SK-N-MC (cell line): ENCODE data around the gene CD300LB.
A peak's percentile ranks its signal among the peaks of the same experiment; 100 is the strongest.
"Not testable (repeated sequence)": the region's sequence is repeated elsewhere in the genome, so short reads cannot be mapped to it uniquely, and the experiment has no call there.

ENCODE experiments used
- DNase-seq: peaks from one replicate; pipeline ENCODE4 v3.0.0-alpha.2; 2011; ENCODE audit warnings: low read depth, low spot score
- H3K27ac ChIP-seq: fragments of 200-600 bp; sonication (generic); 2 replicates; pipeline ENCODE4 v1.5.1; 2016; ENCODE audit warnings: mixed run types
- H3K36me3 ChIP-seq: fragments of 200-600 bp; sonication (generic); 2 replicates; pipeline ENCODE4 v1.6.1; 2017; ENCODE audit warnings: antibody characterized with exemption, low read length, mixed read lengths; ENCODE audit not compliant: insufficient read depth
- H3K4me3 ChIP-seq: fragments of 200-600 bp; sonication (generic); 2 replicates; pipeline ENCODE4 v1.5.1; 2016
- H3K9ac ChIP-seq: fragments of 200-600 bp; sonication (generic); 2 replicates; pipeline ENCODE4 v1.8.0; 2017; ENCODE audit warnings: mixed run types, mixed read lengths; ENCODE audit not compliant: insufficient read length
- H3K9me3 ChIP-seq: fragments of 200-600 bp; sonication (generic); 2 replicates; pipeline ENCODE4 v1.6.1; 2017; ENCODE audit warnings: low read depth, mild to moderate bottlenecking, antibody characterized with exemption, low read length, moderate library complexity, mixed read lengths
- EZH2 ChIP-seq: fragments of 200-600 bp; sonication (generic); IDR thresholded peaks from one replicate; pipeline ENCODE4 v1.6.1; 2017; ENCODE audit warnings: antibody characterized with exemption
- FOXP2 ChIP-seq: optimal IDR thresholded peaks from 2 replicates; pipeline ENCODE3; 2011; ENCODE audit warnings: mild to moderate bottlenecking, moderate library complexity; ENCODE audit not compliant: insufficient read depth; ENCODE audit errors: extremely low read length, control extremely low read depth
- POLR2AphosphoS5 ChIP-seq: IDR thresholded peaks from 2 replicates; pipeline ENCODE4 v1.6.1; 2012; ENCODE audit warnings: mild to moderate bottlenecking, low read depth, low read length, borderline replicate concordance

Gene CD300LB

DNA sequence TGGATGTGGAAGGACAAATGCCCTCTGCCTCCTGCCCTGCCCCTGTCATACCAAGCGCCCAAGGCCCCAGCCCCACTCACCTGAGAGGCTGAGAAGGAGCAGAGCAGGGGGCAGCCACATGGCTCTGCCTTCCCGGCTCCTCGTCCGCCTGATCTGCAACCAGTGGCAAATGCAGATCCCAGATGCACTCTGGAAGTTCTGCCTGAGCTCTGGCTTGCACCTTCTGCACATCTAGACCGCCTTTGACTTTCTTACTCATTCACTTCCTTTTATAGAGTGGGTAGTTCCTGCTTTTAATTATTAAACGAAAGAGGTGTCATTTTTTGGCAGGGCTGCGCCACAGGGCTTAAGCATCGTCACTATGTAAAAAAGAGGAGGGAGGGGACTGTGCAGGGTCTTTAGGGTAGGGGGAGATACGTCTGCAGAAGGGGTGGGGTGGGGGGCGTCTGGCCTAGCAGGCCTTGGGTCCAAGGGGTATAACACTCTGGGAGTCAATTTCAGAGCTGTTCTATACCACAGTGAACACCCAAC is at the start of gene CD300LB:
Gene CD300LB, minus strand, starts transcription at position 245 of the 531 bp plus-strand sequence. Its CDS starts 125 bp downstream, at position 120.
- Histone ChIP-seq H3K36me3 (no peaks in the 10 kb centered on the region), H3K9ac (no peak within 1 kb of the TSS), H3K27ac (no peak within 1 kb of the TSS), H3K9me3 (no peaks in the 10 kb centered on the region), H3K4me3 (no peak within 1 kb of the TSS)
- TF ChIP-seq FOXP2 (no peak), POLR2AphosphoS5 (no peak), EZH2 (no peak)
- DNase-seq = no peak

DNA sequence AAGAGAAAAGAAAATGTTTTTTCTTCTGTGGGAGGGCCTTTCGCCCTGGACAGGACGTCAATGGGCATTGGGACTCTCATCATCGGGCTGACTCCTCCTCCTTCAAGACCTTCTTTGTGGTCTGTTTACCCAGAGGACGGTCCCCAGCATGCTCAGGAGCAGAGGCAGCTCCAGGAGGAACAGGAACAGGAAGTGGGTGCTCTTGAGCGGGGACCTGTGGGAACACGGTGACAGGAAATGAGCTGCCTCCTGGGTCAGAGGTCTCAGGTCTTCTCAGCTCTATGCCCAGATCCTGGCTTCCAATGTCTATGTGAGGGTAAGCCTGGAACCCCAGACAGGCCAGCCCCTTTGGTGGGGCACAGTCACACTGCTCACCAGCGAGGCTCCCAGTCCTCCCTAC is 48.6 kb upstream of the CD300LB start:
- Histone ChIP-seq H3K4me3 (no peak overlapping the region), H3K9me3 (no peaks in the 10 kb centered on the region), H3K27ac (no peak overlapping the region), H3K36me3 (no peaks in the 10 kb centered on the region), H3K9ac (no peak overlapping the region)
- TF ChIP-seq POLR2AphosphoS5 (no peak), EZH2 (no peak), FOXP2 (no peak)
- no peak for DNase-seq

GRCh38 chr17:74578979-74579378 is 47.7 kb upstream of the CD300LB start:
- Histone ChIP-seq H3K27ac (no peak overlapping the region), H3K9ac (no peak overlapping the region), H3K36me3 (no peaks in the 10 kb centered on the region), H3K9me3 (no peaks in the 10 kb centered on the region), H3K4me3 (no peak overlapping the region)
- TF ChIP-seq POLR2AphosphoS5 (no peak), EZH2 (no peak), FOXP2 (no peak)
- no peak for DNase-seq

- DNase-seq = no peak
- Histone ChIP-seq H3K27ac (no peak overlapping the region), H3K36me3 (no peaks in the 10 kb centered on the region), H3K9me3 (no peaks in the 10 kb centered on the region), H3K4me3 (no peak overlapping the region), H3K9ac (no peak overlapping the region)
- no peak for TF ChIP-seq POLR2AphosphoS5
- no peak for TF ChIP-seq EZH2
- TF ChIP-seq FOXP2 = no peak
Measured at GRCh38 chr17:74574489-74575142, 43.3 kb upstream of the CD300LB start.

GRCh38 chr17:74573635-74574034 is 42.4 kb upstream of the CD300LB start:
- H3K9ac ChIP-seq, H3K9me3 ChIP-seq, H3K4me3 ChIP-seq, H3K27ac ChIP-seq, H3K36me3 ChIP-seq, DNase-seq: not testable (repeated sequence)

GRCh38 chr17:74573169-74573568 is 41.9 kb upstream of the CD300LB start:
- Histone ChIP-seq H3K9me3 (no peaks in the 10 kb centered on the region), H3K27ac (no peak overlapping the region), H3K36me3 (no peaks in the 10 kb centered on the region), H3K9ac (no peak overlapping the region), H3K4me3 (no peak overlapping the region)
- no peak for DNase-seq
- TF ChIP-seq EZH2 = no peak
- TF ChIP-seq FOXP2 = no peak
- no peak for TF ChIP-seq POLR2AphosphoS5

DNA sequence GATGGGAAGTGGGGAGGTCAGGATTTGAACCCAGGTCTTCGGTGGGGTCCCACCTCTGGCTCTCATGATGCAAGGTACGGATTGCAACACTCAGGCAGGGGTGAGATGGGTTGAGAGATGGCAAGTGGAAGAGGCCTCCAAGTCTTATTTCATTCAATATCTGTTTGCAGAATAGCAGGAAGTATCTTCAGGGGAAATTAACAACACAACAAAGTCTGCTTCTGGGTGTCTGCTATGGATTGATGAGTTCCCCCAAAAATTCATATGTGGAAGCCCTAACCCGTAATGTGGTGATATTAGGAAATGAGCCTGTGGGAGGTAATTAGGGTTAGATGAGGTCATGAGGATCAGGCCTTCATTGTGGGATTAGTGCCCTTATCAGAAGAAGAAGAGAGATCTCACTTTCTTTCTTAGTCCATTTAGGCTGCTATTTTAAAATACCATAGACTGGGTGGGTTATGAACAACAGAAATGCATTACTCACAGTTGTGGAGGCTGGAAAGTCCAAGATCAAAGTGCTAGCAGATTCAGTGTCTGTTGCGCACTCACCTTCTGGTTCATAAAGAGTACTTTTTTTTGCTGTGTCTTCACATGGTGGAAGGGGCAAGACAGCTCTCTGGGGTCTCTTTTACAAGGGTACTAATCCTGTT is 40.5 kb upstream of the CD300LB start:
- no peak for DNase-seq
- TF ChIP-seq FOXP2 = no peak
- TF ChIP-seq EZH2 = no peak
- no peak for TF ChIP-seq POLR2AphosphoS5
- Histone ChIP-seq H3K9ac (no peak overlapping the region), H3K27ac (no peak overlapping the region), H3K9me3 (no peaks in the 10 kb centered on the region), H3K4me3 (no peak overlapping the region), H3K36me3 (no peaks in the 10 kb centered on the region)

GRCh38 chr17:74569020-74570003 is 38.0 kb upstream of the CD300LB start:
- no peak overlapping the region for H3K9ac ChIP-seq
- no peaks in the 10 kb centered on the region for H3K36me3 ChIP-seq
- H3K9me3 ChIP-seq = no peaks in the 10 kb centered on the region
- DNase-seq = peak; percentile 30
- no peak overlapping the region for H3K27ac ChIP-seq
- H3K4me3 ChIP-seq = no peak overlapping the region
- TF ChIP-seq EZH2 = no peak
- TF ChIP-seq FOXP2 = no peak
- TF ChIP-seq POLR2AphosphoS5 = no peak
